ENCODE measurements around the gene TMEM163. TPM values are rescaled to one million over a fixed set of nuclear protein-coding genes. Genes with fewer than 3 reads are reported as not detected.
"Not testable (repeated sequence)": the region's sequence is repeated elsewhere in the genome, so short reads cannot be mapped to it uniquely, and the experiment has no call there.

Gene TMEM163
- total RNA-seq, 1 donor from 2014 or later: 2.2 TPM

DNA sequence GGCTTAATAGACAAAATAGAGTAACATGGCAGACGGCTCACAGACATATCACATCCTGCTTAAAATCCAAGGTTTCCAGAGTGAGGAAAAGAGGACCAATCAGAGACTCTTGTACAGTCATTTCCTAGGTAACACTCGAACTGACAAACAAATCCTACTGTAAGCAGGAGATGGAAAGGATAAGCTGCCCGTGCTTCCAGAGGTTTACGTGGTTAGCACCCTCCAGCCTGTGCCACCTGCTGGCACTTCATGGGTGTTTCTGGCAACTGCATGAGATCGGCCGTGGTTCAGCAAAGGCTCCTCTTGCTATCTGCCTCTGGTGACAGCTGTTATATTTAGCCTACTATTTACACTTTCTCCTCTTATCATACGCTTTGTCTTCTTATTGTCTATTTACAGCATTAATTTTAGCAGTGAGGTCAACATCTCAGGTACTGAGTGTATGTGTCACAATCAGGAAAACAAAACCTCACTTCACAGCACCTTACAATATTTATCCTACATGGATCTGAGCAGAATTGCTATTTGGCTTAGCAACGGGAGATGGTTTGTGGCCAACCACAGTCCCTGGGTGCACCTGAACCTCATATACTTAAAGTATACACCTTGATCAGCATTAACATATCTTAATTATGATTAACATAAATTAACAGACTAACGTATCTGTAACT lies 226.9 kb downstream of the TMEM163 start:
- DNase-seq (ENCODE audit: low read depth, low spot score): no peak

DNA sequence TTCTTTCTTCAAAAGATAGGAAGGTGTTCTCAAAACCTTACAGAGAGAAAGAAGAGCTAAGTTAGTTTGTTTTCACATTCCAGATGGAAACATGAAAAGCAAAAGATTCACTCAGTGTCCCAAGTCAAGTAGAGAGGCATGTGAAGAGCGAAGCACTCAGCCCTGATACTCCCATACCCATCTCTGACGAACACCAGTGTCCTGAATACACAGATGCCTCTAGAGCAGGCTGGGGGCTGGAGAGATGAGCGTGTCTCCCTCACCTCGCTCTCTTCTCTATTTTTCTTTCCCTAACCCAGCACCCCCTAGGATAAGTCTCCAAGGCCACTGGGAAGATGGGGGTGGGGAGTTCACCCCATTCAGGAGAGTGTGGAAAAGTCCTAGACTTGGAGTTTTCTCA lies 227.8 kb downstream of the TMEM163 start:
- no peak for DNase-seq (ENCODE audit: low read depth, low spot score)

DNA sequence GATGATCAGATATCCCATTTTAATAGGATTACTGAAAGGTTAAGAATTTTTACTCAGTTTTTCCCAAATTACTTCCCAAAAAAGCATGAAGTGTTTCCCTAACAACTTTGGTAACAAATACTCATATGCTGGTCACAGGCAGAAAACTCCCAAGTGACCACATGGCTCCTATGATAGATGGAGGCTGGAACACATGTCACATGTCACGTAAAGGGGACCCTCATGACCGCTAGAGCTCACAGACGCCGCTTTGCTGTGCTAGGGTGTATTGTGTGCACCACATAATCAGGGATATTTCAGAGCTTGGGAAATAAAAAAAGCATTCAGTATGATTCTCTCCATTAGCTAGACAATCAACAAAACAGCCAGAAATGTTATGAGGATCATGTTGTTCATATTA lies 228.2 kb downstream of the TMEM163 start:
- no peak for DNase-seq (ENCODE audit: low read depth, low spot score)

DNA sequence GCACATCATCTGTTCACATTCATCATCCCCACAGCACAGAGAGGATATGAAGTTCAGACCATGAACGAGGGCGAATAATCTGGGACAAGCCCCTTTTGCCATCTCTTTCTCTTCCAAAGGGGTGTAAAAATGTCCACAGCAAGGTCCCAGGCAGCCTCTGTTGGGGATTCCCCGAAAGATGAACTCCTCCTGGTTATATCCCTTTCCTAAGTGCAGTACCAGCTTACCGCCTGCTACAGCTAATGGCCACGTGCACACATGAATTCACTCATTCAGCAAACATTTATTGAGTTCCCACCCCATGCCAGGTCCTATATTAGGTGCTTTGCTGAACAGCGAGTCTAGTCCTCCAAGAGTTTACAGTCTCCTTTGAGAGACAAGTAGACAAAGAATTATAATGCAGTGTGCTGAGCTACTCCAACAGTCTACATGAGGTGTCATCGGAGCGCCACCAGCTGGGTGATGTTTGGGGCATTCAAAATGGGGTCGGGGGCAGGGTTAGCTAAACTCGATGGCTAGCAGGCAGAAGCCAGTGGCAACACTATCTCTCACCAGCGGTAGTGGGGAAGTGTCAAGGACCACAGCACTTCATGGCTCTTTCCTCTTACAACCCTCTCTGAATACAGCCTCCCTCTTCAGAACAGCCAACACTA lies 228.9 kb downstream of the TMEM163 start:
- DNase-seq (ENCODE audit: low read depth, low spot score): no peak

DNA sequence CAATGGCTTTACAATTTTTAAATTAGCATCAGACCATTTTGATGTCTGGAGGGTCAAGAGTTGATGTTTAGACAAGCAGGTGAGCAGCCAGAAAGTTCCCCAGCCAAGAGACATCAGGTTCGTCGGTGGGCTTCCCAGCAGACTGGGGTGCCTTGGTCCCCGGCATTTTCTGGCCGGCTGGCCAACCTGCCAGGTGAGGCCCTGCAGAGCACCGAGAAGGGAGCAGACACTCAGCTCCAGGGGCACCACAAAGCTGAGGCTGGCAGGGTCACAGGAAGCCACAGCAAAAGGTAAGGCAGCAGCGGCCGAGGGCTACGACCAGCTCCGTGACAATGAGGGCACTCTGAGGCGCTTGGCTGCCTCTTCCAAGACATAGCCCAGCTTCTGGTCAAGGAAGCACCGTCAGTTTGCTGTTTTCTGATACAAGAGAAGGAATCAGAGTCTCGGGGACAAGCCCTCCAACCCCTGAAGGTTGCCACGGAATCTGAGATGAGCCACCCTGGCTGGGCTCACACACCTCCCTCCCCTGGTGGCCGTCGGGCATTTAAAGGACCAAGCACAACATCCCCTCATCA lies 235.9 kb downstream of the TMEM163 start:
- no peak for DNase-seq (ENCODE audit: low read depth, low spot score)

DNA sequence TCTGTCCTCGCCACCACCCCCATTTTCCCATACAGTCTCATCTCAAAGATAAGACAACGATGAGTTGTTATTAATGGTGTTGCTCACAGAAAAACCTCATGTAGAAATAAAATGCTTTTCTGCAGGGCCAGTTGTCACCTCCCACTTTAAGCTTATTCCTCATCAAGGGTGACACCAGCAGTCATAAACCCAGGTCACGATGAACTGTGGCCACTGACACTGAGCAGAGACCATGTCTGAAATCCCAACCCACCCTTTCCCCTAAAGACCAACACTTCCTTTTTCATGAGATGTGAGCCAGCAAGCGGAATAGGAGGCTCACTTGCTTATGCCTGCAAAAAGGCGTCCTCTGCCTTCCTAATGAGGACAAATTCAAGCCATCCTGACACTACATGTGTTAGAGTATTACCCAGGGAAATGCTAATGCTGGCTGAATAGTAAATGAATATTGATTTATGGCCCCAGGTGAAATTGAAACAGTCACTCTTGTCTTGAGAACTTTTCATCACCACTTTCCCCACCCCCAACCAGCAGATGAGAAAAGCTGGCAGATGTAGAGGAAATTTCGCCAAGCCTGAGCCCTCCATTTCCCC lies 236.6 kb downstream of the TMEM163 start:
- no peak for DNase-seq (ENCODE audit: low read depth, low spot score)

DNA sequence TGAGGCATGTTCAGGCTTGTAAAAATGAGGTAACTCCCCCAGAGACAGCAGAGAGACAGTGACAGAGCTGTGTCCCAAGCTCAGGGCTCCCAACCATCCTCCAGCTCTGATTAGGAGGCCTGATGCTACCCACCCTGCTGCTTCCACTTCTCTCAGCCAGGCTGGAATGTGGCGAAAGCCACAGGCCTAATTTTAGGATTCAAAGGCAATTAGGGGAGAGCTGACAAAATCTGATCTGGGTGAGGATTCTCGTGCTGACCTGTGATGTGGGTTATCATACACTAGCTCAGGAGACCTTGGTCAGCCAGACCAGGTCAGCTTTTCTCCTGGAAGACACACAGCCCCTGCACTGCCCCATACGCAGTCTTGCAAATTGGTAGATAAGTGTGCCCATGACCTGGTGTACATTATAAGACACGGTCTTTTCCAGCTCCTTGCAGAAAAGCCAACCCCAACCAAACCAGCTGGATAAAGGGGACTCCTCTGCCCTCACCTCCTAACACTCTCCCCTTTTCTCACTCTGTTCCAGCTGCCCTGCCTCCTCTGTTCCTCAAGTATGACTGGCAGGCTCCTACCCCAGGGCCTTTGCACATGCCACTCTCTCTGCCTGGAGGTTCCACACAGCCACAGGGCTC lies 239.0 kb downstream of the TMEM163 start:
- DNase-seq (ENCODE audit: low read depth, low spot score): no peak

DNA sequence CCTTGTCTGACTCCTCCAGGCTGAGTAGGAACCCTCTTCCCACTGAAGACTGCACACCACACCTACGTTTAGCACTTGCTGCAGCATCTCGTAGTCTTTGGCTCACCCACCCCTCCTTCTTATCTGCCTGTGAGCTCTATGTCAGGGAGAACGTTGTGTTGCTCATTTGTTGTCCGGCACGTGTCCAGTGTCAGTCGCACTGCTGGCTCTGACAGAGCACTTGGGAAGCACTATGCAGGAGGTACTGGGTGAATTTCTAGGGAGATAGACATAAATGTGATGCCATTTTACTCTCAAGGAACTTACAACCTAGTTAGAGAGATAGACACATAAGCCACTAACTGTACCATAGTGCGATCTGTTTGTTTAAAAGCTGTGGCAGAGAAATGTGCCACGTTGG lies 241.8 kb downstream of the TMEM163 start:
- not testable (repeated sequence) for DNase-seq (ENCODE audit: low read depth, low spot score)

DNA sequence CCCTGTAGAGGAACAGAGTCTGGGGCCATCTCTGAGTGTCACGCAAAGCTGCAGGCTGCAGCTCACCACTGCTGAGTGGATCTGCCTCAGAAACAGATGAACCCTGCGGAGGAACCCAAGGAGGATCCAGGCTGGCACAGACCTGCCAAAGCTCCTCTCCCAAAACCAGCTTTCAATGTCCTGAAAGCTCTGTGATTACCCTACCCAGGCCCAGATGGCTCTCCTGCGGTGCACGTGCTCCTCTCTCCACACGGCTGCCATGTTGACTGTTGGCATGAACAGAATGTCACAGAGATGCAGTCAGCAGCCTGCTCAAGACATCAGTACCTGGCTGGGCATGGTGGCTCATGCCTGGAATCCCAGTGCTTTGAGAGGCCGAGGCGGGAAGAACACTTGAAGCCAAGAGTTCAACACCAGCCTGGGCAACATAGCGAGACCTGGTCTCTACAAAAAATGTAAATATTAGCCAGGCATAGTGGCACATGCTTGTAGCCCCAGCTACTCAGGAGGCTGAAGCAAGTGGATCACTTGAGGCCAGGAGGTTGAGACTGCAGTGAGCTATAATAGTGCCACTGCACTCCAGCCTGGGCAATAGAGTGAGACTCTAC lies 248.1 kb downstream of the TMEM163 start:
- no peak for DNase-seq (ENCODE audit: low read depth, low spot score)

DNA sequence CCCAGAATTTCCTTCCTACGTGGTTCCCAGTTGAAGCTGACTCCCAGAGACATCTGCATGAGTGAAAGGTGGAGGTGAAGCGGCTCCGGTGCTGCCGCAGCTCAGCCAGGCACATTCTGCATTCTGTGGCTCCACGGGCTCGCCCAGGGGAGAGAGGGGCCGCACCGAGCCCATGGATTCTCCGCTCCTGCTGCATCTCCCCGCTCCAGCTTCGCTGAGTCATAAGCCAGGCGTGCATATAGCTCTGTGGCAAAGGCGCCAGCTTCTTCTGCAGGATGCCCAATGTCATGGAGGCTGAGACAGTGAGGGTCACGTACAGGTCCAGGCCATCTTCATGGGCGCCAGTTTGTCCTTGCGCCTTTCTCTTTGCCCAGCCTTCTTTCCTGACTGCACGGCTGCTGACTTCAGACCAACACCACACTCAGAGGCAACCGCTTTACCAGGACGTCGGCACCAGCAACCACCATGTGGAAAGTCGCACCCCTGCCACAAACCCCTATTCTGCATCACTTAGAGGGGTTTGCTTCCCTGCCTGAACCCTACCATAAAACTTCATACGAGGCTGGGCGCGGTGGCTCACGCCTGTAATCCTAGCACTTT lies 249.2 kb downstream of the TMEM163 start:
- DNase-seq (ENCODE audit: low read depth, low spot score): no peak

DNA sequence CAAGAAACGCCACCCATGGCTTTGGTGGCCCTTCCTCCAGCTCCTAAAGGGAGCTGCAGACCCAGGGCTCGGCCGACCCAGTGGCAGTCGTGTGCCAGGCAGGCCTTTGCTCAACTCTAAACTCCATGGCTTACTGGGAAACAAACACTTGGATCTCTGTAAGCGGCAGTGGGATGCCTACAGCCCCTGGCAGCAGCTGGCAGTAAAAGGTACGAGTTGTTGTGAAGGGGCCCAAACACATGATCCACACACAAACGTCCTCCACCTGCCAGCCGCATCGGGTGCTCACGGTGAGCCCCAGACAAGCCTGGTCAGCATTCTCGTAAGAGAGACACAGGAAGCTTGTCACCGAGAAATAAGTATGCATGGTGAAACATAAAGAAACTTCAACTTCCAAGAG lies 250.0 kb downstream of the TMEM163 start:
- no peak for DNase-seq (ENCODE audit: low read depth, low spot score)

DNA sequence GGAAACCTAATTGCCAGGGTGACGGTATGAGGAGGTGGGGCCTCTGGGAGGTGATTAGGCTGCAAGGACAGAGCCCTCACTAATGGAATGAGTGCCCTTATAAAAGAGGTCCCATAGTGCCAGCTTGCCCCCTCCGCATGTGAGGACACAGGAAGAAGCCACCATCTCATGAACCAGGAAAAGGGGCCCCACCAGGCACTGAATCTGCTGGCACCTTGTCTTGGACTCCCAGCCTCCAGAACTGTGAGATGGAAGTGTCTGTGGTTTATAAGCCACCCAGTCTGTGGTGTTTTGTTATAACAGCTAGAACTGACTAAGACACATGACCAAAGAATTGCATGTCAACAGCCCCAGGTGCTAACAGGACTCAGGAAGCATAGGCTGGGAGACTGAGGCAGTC lies 250.6 kb downstream of the TMEM163 start:
- DNase-seq (ENCODE audit: low read depth, low spot score): no peak

DNA sequence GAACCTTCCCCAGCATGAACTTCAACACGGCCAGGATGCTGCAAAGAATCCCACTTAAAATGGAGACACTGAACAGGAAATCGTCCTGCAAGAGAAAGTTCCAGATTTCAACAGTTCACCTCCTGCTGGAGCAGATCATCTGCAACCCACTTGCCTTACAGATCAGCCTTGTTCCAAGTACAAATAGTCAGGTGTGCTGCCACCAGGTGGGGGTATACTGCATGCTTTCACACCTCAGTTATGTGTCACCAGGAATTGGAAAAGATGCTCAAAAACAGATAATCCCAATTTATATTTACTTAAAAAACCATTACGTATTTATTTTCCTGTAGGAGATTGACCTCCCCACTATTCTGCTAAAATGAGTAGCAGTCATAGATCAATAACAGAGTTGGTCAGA lies 252.7 kb downstream of the TMEM163 start:
- DNase-seq (ENCODE audit: low read depth, low spot score): no peak

DNA sequence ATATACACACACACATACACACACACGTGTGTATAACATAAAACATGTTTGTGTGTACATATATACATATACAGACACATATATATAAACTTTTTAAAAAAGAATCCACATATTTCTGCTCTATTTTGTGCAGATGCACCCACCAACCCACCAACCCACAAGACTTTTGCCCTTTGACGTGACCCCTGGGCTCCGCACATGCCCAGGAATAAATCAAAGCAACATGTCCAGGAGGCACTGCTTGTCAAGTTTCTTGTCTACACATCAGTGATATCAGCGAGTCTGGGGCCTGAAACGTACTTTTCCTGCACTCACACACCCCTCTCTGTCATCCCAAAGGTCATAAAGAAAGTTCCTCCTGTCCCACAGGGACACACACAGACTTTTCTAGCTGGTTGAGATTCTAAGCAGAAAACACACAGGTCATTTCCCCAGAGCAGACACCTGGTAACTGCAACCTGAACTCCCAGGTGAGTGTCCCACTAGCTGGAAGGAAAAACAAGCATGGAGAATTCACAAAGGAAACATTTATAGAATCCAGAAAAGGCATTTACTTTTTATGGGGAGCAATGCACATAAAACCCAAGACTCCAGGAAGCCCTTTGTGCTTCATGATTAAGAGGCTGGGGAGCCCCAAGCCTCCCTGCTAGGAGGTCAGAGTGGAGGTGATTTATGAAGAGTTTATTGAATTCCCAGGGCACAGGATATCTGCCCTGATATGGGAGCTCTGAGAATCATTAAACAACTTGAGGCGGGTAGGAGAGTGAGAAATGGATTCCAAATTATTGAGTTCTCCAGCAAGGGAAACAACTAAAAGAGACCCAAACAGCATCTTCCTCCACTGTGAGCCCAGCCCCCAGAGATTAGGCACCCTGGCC lies 253.3 kb downstream of the TMEM163 start:
- no peak for DNase-seq (ENCODE audit: low read depth, low spot score)

DNA sequence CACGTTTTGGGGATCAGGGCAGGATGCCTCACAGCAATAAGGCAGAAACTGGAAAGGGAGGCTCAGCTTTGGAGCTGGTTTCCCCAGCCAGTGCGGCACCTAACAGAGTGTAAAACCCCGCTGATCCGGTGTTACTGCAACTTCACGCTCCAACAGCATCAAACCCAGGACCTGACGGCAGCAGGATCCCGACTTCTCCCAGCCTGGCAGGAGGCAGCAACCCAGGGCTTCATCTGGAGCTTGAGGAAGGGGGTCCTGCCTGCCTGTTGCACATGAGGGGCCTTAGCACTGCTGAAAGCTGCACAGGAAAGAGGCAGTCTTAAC lies 255.1 kb downstream of the TMEM163 start:
- no peak for DNase-seq (ENCODE audit: low read depth, low spot score)

DNA sequence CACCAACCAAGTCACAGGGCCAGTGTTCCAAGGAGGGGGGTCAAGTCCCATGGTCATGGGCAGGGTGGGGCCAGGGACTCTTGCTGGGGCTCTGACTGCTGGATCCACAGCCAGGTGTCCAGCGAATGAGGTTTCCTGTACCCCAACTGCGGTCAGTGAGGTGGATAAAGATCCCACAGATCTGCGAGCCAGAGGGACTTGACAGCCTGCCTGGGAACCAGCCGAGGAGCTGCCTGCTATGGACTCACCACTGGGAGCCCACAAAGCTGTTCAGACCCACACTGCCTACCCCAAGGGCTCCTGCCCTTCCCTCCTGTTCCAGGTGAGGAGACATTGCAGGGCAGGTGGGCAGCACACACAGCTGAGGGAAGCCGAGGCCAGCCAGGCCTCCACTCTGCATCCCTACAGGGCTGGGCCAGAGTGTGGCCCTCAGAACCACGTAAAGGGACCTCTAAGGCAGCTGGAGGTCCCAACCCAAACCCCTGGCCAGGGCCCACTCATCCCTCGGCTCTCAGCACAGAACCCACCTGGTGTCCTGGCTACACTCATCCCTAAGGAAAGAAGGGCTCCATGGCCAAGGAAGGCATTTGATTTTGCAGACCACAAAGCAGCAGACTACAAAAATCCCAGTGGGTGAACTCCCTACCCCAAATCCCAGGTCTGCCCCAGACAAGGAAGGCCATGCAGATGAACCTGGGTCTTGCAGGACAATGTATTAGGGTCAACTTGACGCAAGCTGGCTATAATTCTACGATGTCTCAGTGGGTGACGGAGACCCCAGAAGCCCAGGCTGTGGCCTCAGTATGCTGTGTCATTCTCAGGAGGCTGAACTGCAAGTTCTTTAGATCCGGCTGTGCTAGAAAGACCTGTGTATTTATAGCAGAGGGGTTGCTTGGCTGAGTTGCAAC lies 255.8 kb downstream of the TMEM163 start:
- no peak for DNase-seq (ENCODE audit: low read depth, low spot score)

DNA sequence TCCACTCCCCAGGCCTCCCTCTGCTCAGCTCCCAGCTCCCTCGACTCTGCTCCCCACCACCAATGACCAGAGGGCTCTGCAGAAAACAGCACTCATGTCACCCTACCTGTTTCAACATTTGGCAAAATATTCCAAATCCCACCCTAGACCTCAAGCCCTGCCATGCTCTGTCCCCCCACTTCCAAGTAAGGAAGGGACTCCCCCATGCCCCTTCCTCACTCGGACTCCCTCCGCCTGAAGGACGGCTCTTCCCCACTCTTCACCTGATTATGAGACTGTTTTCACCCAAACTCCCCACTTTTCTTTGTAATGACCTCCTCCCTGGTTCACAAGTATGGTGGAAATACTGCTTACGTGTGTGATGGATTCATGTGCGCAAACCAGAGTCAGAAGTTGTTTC lies 256.5 kb downstream of the TMEM163 start:
- DNase-seq (ENCODE audit: low read depth, low spot score): no peak

DNA sequence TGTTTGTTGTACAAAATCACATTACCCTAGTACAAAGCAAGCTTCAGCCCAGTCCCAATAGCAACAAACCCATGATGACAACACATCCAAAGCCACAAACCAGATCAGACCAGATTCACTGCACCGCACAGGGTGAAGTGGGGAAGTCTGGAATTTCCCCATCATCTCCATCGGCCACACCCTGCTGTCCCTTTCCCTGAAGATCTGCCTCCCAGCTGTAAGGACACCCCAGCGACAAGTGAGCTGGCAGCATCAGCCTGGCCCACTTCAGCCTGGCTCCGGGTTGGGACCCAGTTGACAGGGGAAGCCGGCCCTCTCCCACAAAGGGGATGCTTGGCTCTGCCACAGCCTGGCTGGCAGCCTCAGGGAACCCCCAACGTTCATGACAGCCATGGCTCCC lies 257.3 kb downstream of the TMEM163 start:
- no peak for DNase-seq (ENCODE audit: low read depth, low spot score)

DNA sequence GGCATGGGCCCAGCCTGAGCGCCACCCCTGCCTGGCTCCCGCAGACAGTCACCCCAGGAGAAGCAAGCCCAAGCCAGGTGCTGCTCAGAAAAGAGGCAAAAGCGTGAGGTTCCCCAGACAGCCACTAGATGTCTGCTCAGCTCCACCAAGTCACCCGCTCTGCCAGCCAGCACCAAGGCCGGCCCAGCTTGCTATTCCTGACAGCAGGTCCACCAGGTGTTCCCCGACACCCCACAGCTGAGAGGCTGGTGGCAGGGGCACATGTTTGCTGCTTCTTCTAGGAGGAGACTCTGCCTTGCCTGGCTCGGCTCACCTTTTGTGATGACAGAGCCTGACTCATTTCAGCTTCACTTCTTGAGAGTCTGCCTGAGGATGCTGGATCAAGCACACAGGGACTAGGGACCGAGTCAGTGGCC lies 258.2 kb downstream of the TMEM163 start:
- peak; percentile 24 for DNase-seq (ENCODE audit: low read depth, low spot score)

Measured in pulmonary artery endothelial cell (primary cell).